Omental fat pad (tissue), 4 donors: ENCODE results near the gene GSE1. TPM values are rescaled to one million over a fixed set of nuclear protein-coding genes. Genes with fewer than 3 reads are reported as not detected.

Source experiments
- ATAC-seq: fragments of 150-250 bp; one replicate; pipeline ENCODE4 v1.9.1; 2016; ENCODE audit warnings: mild to moderate bottlenecking, moderate library complexity; ENCODE audit not compliant: low FRiP score
- DNase-seq: peaks from one replicate; pipeline ENCODE4 v3.0.0-alpha.2; 2019; ENCODE audit warnings: low spot score
- CTCF ChIP-seq, 3 donors: fragments of 450-650 bp; IDR thresholded peaks; one replicate each; pipeline ENCODE4 v1.5.1; 2016 to 2017; ENCODE audit warnings: antibody characterized with exemption in 3 of 3, mild to moderate bottlenecking in 3 of 3, moderate library complexity in 2 of 3
- total RNA-seq, 4 donors: library from RNA; depleted of rRNA; stranded (reverse); fragments of >200 nt; gene quantifications; one replicate each; pipeline ENCODE4 v1.1.0, GENCODE V29; 2016

Gene GSE1
- total RNA-seq, 4 donors from 2014 or later, result 50.9 to 181 (median 90.9) TPM

GRCh38 chr16:85681255-85681654 is 68.1 kb downstream of the GSE1 start:
- no peak for ATAC-seq
- no peak for DNase-seq
- no peak for TF ChIP-seq CTCF (IDR thresholded peaks at IDR 0.05)

GRCh38 chr16:85682516-85682915 is 69.4 kb downstream of the GSE1 start:
- no peak for TF ChIP-seq CTCF (IDR thresholded peaks at IDR 0.05)
- ATAC-seq (no peak), DNase-seq (no peak)

GRCh38 chr16:85683363-85683762 is 70.2 kb downstream of the GSE1 start:
- ATAC-seq, result no peak
- no peak for DNase-seq
- TF ChIP-seq CTCF (IDR thresholded peaks at IDR 0.05), result no peak

- DNase-seq (no peak), ATAC-seq (no peak)
- no peak for TF ChIP-seq CTCF (IDR thresholded peaks at IDR 0.05)
These were observed 72.1 kb downstream of the GSE1 start for GRCh38 chr16:85685251-85685650.

DNA sequence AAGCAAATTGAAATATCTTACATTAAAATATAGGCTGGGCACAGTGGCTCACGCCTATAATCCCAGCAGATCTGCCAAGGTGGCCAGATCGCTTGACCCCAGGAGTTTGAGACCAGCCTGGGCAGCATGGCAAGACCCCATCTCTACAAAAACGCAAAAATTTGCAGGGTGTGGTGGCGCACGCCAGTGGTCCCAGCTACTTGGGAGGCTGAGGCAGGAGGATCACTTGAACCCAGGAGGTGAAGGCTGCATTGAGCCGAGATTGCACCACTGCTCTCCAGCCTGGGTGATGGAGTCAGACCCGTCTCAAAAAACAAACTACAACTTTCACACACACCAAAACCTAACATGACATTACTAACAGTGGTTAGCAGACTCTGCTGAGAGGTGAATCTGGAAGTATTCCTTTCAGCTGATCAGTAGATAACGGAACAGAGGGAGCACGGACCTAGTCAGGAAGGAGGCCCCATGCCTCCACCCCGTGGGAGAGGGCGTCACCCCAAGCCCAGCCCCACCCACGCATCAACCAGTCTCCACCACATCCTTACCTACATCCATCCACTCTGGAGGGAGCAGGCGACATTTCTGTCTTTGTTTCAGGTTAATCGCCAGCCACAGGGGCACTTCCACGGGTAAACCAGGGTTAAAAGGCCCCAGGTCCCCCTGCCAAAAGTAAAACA is 73.9 kb downstream of the GSE1 start:
- DNase-seq (no peak), ATAC-seq (no peak)
- no peak for TF ChIP-seq CTCF (IDR thresholded peaks at IDR 0.05)

DNA sequence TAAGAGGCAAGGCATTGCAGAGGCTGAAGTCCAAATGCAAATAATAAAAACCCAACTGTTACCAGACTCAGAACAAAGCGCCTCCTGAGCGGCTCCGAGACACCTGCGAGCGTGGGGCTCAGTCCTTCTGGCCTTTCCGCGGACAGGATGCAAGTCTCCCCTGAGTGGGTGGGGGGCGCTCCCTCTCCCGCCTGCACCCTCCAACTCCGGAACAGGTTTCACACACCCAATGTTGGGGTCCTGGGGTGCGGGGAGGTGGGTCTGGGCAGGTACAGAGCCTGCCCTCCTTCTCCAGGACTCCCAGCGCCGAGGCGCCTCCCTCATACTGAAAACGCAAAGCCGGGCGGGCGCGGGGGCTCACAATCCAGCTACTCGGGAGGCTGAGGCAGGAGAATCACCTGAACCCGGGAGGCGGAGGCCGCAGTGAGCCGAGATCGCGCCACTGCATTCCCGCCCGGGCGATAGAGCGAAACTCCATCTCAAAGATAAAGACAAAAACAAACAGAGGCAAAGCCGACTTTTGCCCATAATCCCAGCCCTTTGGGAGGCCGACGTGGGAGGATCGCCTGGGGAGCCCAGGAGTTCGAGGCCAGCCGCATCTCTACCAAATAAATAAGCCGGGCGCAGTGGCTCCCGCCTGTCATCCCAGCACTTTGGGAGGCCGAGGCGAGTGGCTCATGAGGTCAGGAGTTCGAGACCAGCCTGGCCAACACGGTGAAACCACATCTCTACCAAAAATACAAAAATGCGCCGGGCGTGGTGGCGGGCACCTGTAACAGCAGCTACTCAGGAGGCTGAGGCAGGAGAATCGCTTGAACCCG is 74.7 kb downstream of the GSE1 start:
- TF ChIP-seq CTCF (IDR thresholded peaks at IDR 0.05), result no peak
- ATAC-seq (no peak), DNase-seq (no peak)
